WTC11 (cell line): ENCODE measurements around the gene COL5A1. TPM values are rescaled to one million over a fixed set of nuclear protein-coding genes. Genes with fewer than 3 reads are reported as not detected.
"Not testable (repeated sequence)": the region's sequence is repeated elsewhere in the genome, so short reads cannot be mapped to it uniquely, and the experiment has no call there.

Source experiments
- ATAC-seq: fragments of 200-7000 bp; cut with Tn5 transposase; 2 replicates; pipeline ENCODE4 v1.10.0; 2021; ENCODE audit warnings: mild to moderate bottlenecking, moderate library complexity
- CTCF ChIA-PET: fragments of 300-600 bp; sonication (Branson Sonifier 250); formaldehyde crosslinking; loops from one replicate; lab custom pipeline; 2021; ENCODE audit warnings: antibody characterized with exemption; lab: Charles Lee
- POLR2A ChIA-PET: fragments of 350-600 bp; sonication (Branson Sonifier 250); formaldehyde crosslinking; loops from one replicate; lab custom pipeline; 2021; ENCODE audit warnings: antibody characterized with exemption; lab: Charles Lee
- DNase-seq: peaks from one replicate; pipeline ENCODE4 v3.0.0; 2021; ENCODE audit warnings: low spot score
- H3K27ac Mint-ChIP-seq: 2 replicates; pipeline ENCODE4 v1.8.0; 2021; ENCODE audit warnings: mixed read lengths
- H3K27me3 Mint-ChIP-seq: 2 replicates; pipeline ENCODE4 v1.8.0; 2021; ENCODE audit warnings: low read depth, mild to moderate bottlenecking, moderate library complexity, mixed read lengths
- H3K36me3 Mint-ChIP-seq: 2 replicates; pipeline ENCODE4 v1.8.0; 2021; ENCODE audit warnings: mixed read lengths
- H3K4me1 Mint-ChIP-seq: 2 replicates; pipeline ENCODE4 v1.8.0; 2022; ENCODE audit warnings: mixed read lengths
- H3K4me3 Mint-ChIP-seq: 2 replicates; pipeline ENCODE4 v1.8.0; 2021; ENCODE audit warnings: mild to moderate bottlenecking, moderate library complexity, mixed read lengths
- H3K9me3 Mint-ChIP-seq: 2 replicates; pipeline ENCODE4 v1.8.0; 2021; ENCODE audit warnings: mixed read lengths
- ATF3 ChIP-seq: sonication (generic); formaldehyde crosslinking; conservative IDR thresholded peaks from 2 replicates; pipeline ENCODE4 v1.8.1; 2022; ENCODE audit warnings: mild to moderate bottlenecking, missing genetic modification reagents
- CREM ChIP-seq: sonication (generic); formaldehyde crosslinking; IDR thresholded peaks from 2 replicates; pipeline ENCODE4 v1.8.1; 2022; ENCODE audit warnings: mild to moderate bottlenecking, missing genetic modification reagents, moderate library complexity
- ESRRA ChIP-seq: sonication (generic); formaldehyde crosslinking; IDR thresholded peaks from 2 replicates; pipeline ENCODE4 v1.8.1; 2022; ENCODE audit warnings: mild to moderate bottlenecking, missing genetic modification reagents, borderline replicate concordance
- FOXP1 ChIP-seq: sonication (generic); formaldehyde crosslinking; IDR thresholded peaks from 2 replicates; pipeline ENCODE4 v1.8.0; 2022; ENCODE audit warnings: missing genetic modification reagents, mild to moderate bottlenecking, moderate library complexity, borderline replicate concordance
- GRHL2 ChIP-seq: fragments of 250-450 bp; sonication (Bioruptor Pico); IDR thresholded peaks from 2 replicates; pipeline ENCODE4 v1.8.0; 2022; ENCODE audit warnings: mild to moderate bottlenecking, moderate library complexity; ENCODE audit not compliant: insufficient replicate concordance, severe bottlenecking
- GTF2I ChIP-seq: fragments of 250-450 bp; sonication (Bioruptor Pico); conservative IDR thresholded peaks from 2 replicates; pipeline ENCODE4 v1.4.0; 2021; ENCODE audit warnings: mild to moderate bottlenecking
- NR3C1 ChIP-seq: sonication (generic); formaldehyde crosslinking; conservative IDR thresholded peaks from 2 replicates; pipeline ENCODE4 v1.8.1; 2023; ENCODE audit warnings: low read depth, mild to moderate bottlenecking, missing genetic modification reagents
- PRRX2 ChIP-seq: fragments of 250-450 bp; sonication (Bioruptor Pico); IDR thresholded peaks from 2 replicates; pipeline ENCODE4 v1.8.0; 2021; ENCODE audit warnings: mild to moderate bottlenecking
- SMAD3 ChIP-seq: sonication (generic); formaldehyde crosslinking; IDR thresholded peaks from 2 replicates; pipeline ENCODE4 v1.8.0; 2022; ENCODE audit warnings: missing genetic modification reagents, mild to moderate bottlenecking, borderline replicate concordance
- SMAD4 ChIP-seq: sonication (generic); formaldehyde crosslinking; IDR thresholded peaks from 2 replicates; pipeline ENCODE4 v1.8.0; 2022; ENCODE audit warnings: mild to moderate bottlenecking, missing genetic modification reagents
- SOX15 ChIP-seq: fragments of 250-450 bp; sonication (Bioruptor Pico); IDR thresholded peaks from 2 replicates; pipeline ENCODE4 v1.9.0; 2021; ENCODE audit warnings: mild to moderate bottlenecking
- TEAD1 ChIP-seq: sonication (generic); formaldehyde crosslinking; IDR thresholded peaks from 2 replicates; pipeline ENCODE4 v1.8.0; 2022; ENCODE audit warnings: mild to moderate bottlenecking, missing genetic modification reagents
- ZNF232 ChIP-seq: sonication (generic); formaldehyde crosslinking; IDR thresholded peaks from 2 replicates; pipeline ENCODE4 v1.8.0; 2022; ENCODE audit warnings: mild to moderate bottlenecking, missing genetic modification reagents
- ZNF396 ChIP-seq: fragments of 250-450 bp; sonication (Bioruptor Pico); IDR thresholded peaks from 2 replicates; pipeline ENCODE4 v1.8.0; 2021; ENCODE audit warnings: mild to moderate bottlenecking, moderate library complexity, borderline replicate concordance
- ZNF423 ChIP-seq: fragments of 250-450 bp; sonication (Bioruptor Pico); IDR thresholded peaks from 2 replicates; pipeline ENCODE4 v2.1.2; 2022; ENCODE audit warnings: mild to moderate bottlenecking, moderate library complexity
- ZNF671 ChIP-seq: fragments of 250-450 bp; sonication (Bioruptor Pico); IDR thresholded peaks from 2 replicates; pipeline ENCODE4 v1.8.0; 2021; ENCODE audit warnings: mild to moderate bottlenecking
- total RNA-seq: library from RNA; stranded (reverse); gene quantifications from 3 replicates; pipeline ENCODE4 v1.2.3, GENCODE V29; 2021
- TF ChIP-seq, protein P1 (sequence below): sonication (generic); formaldehyde crosslinking; IDR thresholded peaks from 2 replicates; pipeline ENCODE4 v1.8.1; 2022; ENCODE audit warnings: missing genetic modification reagents, borderline replicate concordance
- TF ChIP-seq, protein P2 (sequence below): sonication (generic); formaldehyde crosslinking; IDR thresholded peaks from 2 replicates; pipeline ENCODE4 v1.8.1; 2023; ENCODE audit warnings: mild to moderate bottlenecking, missing genetic modification reagents, borderline replicate concordance

Gene COL5A1
- total RNA-seq, 1 experiment from 2014 or later = 13.5 TPM

DNA sequence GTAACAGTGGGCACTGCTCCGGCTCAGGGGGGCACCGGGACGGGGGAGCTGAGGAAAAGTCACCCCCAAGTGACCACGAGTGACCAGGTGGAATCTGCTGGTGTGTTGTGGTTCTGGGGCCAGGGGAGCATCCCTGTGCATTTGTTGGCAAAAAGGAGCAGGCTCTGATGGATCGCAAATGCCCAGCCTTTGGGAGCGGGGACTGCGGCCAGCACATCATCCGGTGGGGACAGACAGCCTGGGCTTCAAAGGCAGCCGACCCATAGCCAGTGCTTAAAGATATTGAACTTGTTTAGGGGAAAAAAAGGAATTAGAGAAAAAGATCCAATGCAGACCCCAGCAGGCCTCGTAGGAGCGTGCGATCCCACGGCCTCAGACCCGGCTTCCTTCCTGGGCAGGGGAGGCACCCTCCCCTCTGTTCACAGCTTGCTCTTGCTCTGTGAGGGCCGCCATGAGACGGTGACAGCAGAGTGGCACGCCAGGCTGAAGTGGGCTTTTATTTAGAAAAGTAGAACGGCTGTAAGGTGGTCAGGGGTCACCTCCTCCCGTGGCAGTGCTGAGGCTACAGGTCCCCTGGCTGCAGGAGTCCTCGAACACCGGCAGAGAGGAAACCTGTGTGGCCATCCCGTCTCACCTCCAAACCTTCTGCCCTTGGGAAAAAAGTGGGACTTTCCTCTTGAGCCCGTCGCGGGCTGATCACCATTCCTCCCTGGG, 41.2 kb downstream of the COL5A1 start:
- POLR2A ChIA-PET = no interaction called here

GRCh38 chr9:134683714-134684374, 42.2 kb downstream of the COL5A1 start:
- 0 out of 2 replicates have a peak, but pooled peaks cover 1% of the 10 kb centered on the region for H3K4me1 Mint-ChIP-seq
- DNase-seq = no peak
- no peak overlapping the region for H3K27ac Mint-ChIP-seq
- H3K36me3 Mint-ChIP-seq = no peaks in the 10 kb centered on the region
- no peaks in the 10 kb centered on the region for H3K9me3 Mint-ChIP-seq
- TF ChIP-seq ZNF396 = no peak
- no peak overlapping the region for H3K4me3 Mint-ChIP-seq
- no peak for ATAC-seq
- POLR2A ChIA-PET = no interaction called here
- CTCF ChIA-PET = no interaction called here
- no peaks in the 10 kb centered on the region for H3K27me3 Mint-ChIP-seq

More for the DNA sequence above, 41.2 kb downstream of the COL5A1 start:
- CTCF ChIA-PET = no interaction called here
- H3K4me1 Mint-ChIP-seq = 0 out of 2 replicates have a peak, but pooled peaks cover 3% of the 10 kb centered on the region
- H3K9me3 Mint-ChIP-seq = no peaks in the 10 kb centered on the region
- H3K4me3 Mint-ChIP-seq = no peak overlapping the region
- TF ChIP-seq ATF3 (CRISPR knock-in tag) (no peak), GRHL2 (no peak), SMAD3 (CRISPR knock-in tag) (no peak), ESRRA (CRISPR knock-in tag) (no peak), SMAD4 (no peak), FOXP1 (CRISPR knock-in tag) (no peak), ZNF423 (CRISPR knock-in tag) (no peak), PRRX2 (CRISPR knock-in tag) (no peak), CREM (CRISPR knock-in tag) (no peak), ZNF671 (CRISPR knock-in tag) (no peak)
- TF ChIP-seq, protein P1, sequence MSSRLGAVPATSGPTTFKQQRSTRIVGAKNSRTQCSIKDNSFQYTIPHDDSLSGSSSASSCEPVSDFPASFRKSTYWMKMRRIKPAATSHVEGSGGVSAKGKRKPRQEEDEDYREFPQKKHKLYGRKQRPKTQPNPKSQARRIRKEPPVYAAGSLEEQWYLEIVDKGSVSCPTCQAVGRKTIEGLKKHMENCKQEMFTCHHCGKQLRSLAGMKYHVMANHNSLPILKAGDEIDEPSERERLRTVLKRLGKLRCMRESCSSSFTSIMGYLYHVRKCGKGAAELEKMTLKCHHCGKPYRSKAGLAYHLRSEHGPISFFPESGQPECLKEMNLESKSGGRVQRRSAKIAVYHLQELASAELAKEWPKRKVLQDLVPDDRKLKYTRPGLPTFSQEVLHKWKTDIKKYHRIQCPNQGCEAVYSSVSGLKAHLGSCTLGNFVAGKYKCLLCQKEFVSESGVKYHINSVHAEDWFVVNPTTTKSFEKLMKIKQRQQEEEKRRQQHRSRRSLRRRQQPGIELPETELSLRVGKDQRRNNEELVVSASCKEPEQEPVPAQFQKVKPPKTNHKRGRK (CRISPR knock-in tag) = no peak
- TF ChIP-seq, all 79 proteins: peak for 0
- no peaks in the 10 kb centered on the region for H3K27me3 Mint-ChIP-seq
- H3K27ac Mint-ChIP-seq = no peak overlapping the region
- no peaks in the 10 kb centered on the region for H3K36me3 Mint-ChIP-seq
- no peak for DNase-seq
- ATAC-seq = no peak

- ATAC-seq (no peak), DNase-seq (no peak)
- Mint-ChIP-seq H3K27me3 (no peaks in the 10 kb centered on the region), H3K9me3 (no peaks in the 10 kb centered on the region)
- TF ChIP-seq ZNF396 = no peak
- no peak for TF ChIP-seq SOX15
- TF ChIP-seq TEAD1 = no peak
- no peak for TF ChIP-seq ZNF232 (CRISPR knock-in tag)
- TF ChIP-seq, protein P1 (CRISPR knock-in tag) = no peak
- TF ChIP-seq, protein P2, sequence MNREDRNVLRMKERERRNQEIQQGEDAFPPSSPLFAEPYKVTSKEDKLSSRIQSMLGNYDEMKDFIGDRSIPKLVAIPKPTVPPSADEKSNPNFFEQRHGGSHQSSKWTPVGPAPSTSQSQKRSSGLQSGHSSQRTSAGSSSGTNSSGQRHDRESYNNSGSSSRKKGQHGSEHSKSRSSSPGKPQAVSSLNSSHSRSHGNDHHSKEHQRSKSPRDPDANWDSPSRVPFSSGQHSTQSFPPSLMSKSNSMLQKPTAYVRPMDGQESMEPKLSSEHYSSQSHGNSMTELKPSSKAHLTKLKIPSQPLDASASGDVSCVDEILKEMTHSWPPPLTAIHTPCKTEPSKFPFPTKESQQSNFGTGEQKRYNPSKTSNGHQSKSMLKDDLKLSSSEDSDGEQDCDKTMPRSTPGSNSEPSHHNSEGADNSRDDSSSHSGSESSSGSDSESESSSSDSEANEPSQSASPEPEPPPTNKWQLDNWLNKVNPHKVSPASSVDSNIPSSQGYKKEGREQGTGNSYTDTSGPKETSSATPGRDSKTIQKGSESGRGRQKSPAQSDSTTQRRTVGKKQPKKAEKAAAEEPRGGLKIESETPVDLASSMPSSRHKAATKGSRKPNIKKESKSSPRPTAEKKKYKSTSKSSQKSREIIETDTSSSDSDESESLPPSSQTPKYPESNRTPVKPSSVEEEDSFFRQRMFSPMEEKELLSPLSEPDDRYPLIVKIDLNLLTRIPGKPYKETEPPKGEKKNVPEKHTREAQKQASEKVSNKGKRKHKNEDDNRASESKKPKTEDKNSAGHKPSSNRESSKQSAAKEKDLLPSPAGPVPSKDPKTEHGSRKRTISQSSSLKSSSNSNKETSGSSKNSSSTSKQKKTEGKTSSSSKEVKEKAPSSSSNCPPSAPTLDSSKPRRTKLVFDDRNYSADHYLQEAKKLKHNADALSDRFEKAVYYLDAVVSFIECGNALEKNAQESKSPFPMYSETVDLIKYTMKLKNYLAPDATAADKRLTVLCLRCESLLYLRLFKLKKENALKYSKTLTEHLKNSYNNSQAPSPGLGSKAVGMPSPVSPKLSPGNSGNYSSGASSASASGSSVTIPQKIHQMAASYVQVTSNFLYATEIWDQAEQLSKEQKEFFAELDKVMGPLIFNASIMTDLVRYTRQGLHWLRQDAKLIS (CRISPR knock-in tag) = no peak
- no peak for TF ChIP-seq NR3C1 (CRISPR knock-in tag)
- no peak for TF ChIP-seq GTF2I (CRISPR knock-in tag)
- TF ChIP-seq, all 79 proteins: peak for 0
- Mint-ChIP-seq H3K36me3 (no peaks in the 10 kb centered on the region), H3K4me1 (no peaks in the 10 kb centered on the region), H3K27ac (no peak overlapping the region), H3K4me3 (no peak overlapping the region)
- CTCF ChIA-PET = no interaction called here
- POLR2A ChIA-PET = no interaction called here
These were observed 42.7 kb downstream of the COL5A1 start for GRCh38 chr9:134684375-134684723.

GRCh38 chr9:134684941-134685340, 43.3 kb downstream of the COL5A1 start:
- ATAC-seq, H3K36me3 Mint-ChIP-seq, H3K27ac Mint-ChIP-seq, H3K4me3 Mint-ChIP-seq, POLR2A ChIA-PET, DNase-seq, H3K9me3 Mint-ChIP-seq, H3K4me1 Mint-ChIP-seq, CTCF ChIA-PET, H3K27me3 Mint-ChIP-seq: not testable (repeated sequence)
